GOT3 (cell line): Measurements from ENCODE around the gene PTPN13.

Experiments
- DNase-seq: peaks from one replicate; lab custom pipeline; 2025; ENCODE audit warnings: mixed read lengths; lab: John Stamatoyannopoulos, UW

Gene PTPN13

DNA sequence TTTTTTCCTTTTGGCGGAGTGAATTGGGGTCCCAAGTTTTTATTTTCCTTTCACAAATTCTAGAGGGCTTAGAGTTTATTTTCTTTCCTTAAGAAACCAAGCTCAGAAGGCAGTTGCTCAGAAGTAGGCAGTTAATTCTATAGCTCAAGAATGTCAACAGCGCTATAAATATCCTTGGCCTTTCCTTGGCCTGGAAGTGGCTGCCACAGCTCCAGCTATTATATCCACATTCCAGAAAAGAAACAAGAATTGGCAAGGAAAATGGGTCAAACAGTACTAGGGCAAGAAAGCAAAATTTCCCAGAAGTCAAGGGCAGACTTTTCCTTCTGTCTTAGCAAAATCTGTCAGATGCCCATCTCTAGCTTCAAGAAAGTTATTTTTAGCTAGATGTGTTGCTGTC is 224.1 kb downstream of the PTPN13 start:
- no peak for DNase-seq

DNA sequence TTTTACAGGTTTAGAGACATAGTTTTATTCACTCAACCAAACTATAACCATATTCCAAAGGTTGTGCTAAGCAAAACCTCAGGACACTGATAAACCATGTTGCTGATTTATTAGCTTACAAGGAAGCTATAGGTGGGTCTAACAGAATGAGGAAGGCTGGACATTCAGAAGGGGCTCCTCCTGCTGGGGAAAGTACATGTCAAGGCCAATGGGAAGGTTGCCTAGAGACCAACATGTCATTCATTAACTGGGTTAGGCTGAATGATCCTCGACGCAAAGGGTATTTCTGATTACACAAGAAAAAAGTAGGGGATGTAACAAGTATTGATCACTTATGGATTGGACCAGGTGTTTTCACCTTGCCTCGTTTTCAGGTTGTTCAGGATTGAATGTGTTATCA is 224.7 kb downstream of the PTPN13 start:
- no peak for DNase-seq

DNA sequence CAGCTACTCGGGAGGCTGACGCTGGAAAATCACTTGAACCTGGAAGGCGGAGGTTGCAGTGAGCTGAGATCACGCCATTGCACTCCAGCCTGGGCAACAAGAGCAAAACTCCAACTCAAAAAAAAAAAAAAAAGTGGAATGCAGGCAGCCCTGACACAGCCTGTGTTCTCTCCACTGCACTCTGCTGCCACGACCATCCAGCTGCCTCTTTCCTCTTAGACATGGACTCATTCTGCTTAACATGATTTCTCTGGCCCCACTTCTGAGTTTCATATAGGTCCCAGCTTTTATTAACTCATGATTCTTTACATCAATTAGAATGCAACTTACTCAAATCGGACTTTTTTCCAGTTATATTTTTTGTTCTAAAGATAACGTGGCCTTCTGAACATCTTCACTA is 225.4 kb downstream of the PTPN13 start:
- DNase-seq = no peak

DNA sequence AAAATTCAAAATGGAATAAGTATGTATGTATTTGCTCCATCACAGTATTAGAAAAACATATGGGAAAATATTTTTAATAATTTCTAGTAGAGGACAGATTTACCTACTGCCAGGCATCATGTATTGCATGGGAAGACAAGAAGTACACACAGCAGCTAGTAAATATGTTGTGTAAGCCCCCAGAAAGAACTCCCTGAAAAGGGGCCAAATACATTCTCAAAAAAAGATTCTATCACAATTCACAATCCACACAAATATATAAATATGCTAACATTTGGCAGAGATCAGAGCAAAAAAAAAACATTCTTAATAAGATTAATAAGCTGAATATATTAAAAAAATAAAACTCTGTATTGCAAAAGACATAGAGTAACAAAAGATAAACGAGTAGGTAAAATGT is 227.0 kb downstream of the PTPN13 start:
- no peak for DNase-seq

GRCh38 chr4:86822136-86822535 is 228.0 kb downstream of the PTPN13 start:
- DNase-seq = no peak

GRCh38 chr4:86825511-86825910 is 231.4 kb downstream of the PTPN13 start:
- DNase-seq = no peak

GRCh38 chr4:86831262-86832130 is 237.4 kb downstream of the PTPN13 start:
- no peak for DNase-seq

DNA sequence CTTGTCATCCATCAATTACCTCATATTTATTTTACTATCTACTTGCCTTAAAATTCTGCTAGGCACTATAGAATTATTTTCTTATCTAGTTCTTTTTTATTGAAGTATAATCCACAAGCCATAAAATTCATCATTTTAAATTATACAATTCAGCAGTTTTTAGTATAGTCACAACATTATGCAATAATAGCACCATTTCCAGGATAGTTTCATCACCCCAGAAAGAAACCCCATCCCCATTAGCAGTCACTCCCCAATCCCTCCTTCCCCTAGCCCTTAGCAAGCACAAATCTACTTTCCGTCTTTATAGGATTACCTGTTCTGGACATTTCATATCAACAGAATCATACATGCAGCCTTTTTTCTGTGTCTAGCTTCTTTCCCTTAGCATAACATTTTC is 239.5 kb downstream of the PTPN13 start:
- DNase-seq = no peak

DNA sequence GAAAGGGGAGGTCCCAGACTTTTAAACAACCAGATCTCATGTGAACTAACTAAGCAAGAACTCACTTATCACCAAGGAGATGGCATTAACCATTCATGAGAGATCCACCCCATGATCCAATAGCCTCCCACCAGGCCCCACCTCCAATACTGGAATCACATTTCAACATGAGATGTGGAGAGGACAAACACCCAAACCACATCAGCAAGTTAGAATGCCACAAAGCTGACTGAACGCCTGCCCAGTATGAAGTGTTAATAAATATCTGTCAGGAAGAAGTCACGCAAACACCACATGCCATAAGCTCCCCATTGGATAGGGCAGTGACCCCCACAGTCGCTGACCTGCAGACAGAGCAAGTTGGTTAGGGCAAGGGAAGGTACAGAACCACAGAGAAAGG is 240.8 kb downstream of the PTPN13 start:
- no peak for DNase-seq

GRCh38 chr4:86835677-86836076 is 241.6 kb downstream of the PTPN13 start:
- no peak for DNase-seq

GRCh38 chr4:86837691-86838503 is 243.8 kb downstream of the PTPN13 start:
- DNase-seq = no peak

DNA sequence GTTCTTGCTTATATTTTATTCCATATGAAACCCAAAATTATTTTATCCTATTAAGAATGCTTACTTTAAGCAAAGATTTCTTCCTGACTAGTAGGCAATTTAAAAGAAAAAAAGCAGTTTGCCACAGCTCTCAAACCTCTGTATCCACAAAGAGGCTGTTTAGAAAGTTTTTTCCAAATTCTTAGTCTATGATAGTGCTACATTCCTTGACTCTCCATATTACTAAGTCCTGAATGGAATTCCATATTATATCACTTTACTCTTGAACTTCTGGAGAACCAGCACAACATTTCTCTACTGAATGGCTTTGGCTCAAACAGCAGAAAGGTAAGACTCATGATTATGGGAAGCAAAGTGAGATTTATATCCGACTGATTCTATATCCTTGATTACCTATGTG is 246.7 kb downstream of the PTPN13 start:
- no peak for DNase-seq

GRCh38 chr4:86841309-86841708 is 247.2 kb downstream of the PTPN13 start:
- no peak for DNase-seq

DNA sequence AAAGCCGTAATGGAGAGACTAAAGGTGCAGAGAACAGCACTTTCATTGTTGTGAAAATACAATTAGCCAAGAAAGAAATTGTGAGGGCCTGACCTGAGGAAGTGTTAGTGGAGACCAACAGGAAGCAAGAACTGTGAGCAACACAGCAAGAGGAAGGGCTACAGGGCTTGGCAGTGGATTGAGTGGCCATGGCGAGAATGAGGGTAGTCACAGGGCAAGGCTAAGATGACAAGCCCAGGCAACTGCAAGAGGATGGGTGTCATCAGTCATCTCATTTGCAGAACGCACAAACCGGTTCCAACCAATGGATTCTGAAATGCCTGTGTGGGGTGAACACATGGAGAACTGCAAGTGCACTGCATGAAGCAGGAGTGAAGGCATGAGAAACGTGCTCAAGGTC is 251.5 kb downstream of the PTPN13 start:
- DNase-seq = no peak

DNA sequence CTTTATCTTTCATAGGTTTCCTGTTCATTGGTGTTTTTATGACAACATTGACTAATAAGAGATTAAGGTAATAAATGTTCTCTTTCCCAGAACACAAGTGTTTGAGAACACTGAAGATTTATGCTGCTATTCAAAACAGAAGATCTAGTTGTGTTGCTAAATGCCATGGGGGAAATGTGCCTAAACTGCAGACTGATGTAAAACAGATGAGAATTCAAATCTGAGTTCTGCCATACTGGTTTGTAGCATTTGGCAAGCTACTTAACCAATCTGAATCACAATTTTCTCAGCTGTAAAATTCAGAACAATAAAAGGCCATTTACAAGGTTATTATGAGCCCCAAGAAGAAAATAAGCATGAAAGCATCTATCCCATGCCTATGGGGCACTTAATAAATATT is 252.8 kb downstream of the PTPN13 start:
- no peak for DNase-seq

DNA sequence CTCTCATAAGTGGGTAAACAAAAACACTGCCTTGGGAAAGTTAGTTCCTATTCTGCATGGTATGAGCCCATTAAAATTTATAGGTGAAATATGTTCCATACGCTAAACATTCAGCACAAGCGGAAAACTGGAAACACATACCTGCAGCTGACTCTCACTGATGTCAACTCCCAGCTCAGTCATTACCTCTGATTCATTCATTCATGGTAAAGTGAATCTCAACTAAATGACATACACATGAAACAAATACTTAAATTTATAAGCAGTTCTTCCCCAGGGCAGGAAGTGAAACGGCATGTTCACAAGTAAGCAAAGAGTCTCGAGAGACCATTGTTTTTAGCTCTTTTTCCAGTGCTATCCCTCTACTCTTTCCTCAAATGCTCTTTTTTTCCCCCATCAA is 253.5 kb downstream of the PTPN13 start:
- no peak for DNase-seq

GRCh38 chr4:86848136-86848535 is 254.0 kb downstream of the PTPN13 start:
- no peak for DNase-seq

GRCh38 chr4:86848732-86849619 is 254.9 kb downstream of the PTPN13 start, which contains the start of gene SLC10A6:
Gene SLC10A6 (minus strand): TSS chr4:86849384. CDS start chr4:86849115, 269 bp downstream.
- DNase-seq = no peak

DNA sequence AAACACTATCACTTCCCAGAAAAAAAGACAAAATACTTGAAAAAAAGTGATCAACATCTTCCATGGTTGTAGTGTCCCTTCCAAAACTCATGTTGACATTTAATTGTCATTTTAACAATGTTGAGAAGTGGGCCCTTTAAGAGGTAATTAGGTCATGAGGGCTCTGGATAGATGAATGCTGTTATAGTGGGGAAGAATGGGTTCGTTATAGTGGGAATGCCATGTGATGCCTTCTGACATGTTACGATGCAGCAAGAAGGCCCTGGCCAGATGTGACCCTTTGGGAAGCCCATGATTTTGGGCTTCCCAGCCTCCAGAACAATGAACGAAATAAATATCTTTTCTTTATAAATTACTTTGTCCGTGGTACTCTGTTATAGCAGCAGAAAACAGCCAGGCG is 259.1 kb downstream of the PTPN13 start:
- no peak for DNase-seq

- DNase-seq = no peak
Measured at GRCh38 chr4:86855572-86855971, 261.5 kb downstream of the PTPN13 start.

DNA sequence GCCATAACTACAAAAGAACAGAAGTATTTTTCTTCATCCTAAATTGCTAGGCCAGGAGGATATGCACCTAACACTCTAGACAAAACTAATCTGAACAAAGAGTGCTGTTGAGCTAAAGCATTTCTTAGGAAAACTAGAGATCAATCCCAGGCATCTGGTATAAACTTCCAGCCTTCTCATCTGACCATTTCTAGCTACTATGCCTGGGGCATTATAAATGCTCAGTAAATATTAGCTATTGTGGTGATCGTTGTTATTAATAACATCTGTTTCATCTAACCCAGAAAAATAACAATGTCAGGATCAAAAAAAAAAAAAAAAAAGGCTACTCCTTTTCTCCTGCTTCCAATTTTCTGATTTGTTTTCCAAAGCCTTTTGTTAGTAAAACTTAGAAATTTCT is 262.8 kb downstream of the PTPN13 start:
- DNase-seq = no peak
